HG03196 (cell line): ENCODE measurements around the gene ANKRD27.
"Not testable (repeated sequence)": the region's sequence is repeated elsewhere in the genome, so short reads cannot be mapped to it uniquely, and the experiment has no call there.

Source experiments
- ATAC-seq: cut with Tn5 transposase; IDR thresholded peaks from one replicate; pipeline ENCODE4 v1.9.1; 2021; ENCODE audit not compliant: unreplicated experiment

The ANKRD27 gene

DNA sequence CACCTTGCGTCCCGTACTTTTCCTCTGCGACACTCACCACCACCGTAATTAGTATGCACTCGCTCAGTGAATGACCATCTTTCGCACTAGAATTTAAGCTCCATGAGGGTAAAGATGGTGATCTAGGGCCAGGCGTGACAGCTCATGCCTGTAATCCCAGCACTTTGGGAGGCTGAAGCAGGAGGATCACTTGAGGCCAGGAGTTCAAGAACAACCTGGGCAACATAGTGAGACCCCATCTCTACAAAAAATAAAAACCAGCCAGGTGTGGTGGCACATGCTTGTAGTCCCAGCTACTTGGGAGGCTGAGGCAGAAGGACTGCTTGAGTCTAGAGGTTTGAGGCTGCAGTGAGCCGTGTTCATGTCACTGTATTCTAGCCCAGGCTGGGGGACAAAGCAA, 18.6 kb downstream of the ANKRD27 start:
- ATAC-seq, result not testable (repeated sequence)

DNA sequence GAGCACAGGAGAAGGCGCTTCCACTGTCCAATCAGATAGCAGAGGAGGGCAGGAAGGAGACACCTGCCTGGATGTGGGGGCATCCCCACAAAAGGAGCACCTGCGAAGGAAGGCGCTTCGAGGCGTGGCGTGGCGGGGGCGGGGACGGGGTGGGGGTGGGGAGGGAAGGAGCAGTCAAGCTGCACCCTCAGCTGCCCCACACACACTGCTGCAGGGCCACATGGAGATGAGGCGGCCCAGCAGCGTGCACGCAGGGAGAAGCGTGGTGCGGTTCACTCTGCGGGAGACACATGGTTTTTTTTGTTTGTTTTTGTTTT, 21.4 kb downstream of the ANKRD27 start:
- ATAC-seq, result no peak

DNA sequence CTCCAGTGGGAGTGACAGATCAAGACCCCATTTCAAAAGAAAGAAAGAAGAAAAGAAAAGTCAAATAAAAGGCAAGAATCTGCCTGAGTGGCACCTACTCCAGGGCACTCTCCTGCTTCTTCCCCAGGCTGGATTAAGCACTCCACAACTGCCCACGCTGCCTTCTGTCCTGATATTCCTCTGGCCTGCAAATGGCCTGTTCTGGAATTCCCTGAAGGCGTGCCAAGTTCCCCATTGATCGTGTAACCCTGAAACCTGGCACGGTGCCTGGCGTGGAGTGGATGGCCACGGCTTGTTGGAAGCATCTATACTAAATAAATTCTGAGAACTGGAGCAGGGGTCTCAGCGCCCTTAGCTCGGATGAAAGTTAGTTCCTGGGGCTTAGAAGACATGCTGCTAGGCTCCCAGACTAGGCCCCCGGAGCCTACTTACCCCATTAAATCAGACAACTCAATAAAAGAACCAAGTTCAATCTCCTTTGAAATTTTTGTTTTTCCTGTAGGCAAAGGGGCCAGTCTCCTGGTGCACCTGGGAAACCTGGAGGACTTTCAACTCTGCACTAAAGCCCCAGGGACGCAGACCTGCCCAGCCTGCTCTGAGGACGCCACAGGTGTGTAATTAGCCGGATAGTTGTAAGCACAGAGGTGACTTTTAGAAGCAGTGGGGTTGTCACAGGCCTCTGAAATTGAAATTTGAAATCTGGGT, 21.9 kb downstream of the ANKRD27 start:
- no peak for ATAC-seq

DNA sequence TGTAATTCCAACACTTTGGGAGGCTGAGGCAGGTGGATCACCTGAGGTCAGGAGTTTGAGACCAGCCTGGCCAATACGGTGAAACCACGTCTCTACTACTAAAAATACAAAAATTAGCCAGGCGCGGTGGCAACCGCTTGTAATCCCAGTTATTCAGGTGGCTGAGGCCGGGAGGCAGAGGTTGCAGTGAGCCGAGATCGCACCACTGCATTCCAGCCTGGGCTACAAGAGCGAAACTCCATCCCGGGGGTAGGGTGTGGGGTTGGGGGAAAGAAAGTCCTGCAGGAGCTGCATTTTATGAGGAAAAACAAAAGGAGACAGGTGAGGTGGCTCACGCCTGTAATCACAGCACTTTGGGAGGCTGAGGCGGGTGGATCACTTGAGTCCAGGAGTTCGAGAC, 22.6 kb downstream of the ANKRD27 start:
- not testable (repeated sequence) for ATAC-seq

DNA sequence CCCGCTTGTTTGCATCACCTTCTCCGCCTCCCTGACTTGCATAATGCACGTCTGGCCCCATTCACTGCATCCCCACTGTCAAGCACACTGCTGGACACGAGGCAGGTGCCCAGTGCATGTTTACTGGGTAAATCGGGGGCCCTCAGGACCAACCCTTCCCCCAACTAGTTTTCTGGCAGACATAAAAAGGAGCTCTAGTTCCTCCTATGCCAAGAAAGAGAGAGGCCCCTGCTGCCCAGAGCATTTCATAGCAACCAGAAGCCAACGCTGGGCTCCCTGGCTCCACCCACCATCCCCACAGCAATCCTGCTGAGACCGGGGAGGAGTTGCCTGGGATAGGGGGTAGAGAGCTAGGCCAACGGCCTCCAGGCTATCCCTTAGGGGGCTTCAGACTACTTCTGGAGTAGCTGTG, 23.2 kb downstream of the ANKRD27 start:
- ATAC-seq, result no peak

DNA sequence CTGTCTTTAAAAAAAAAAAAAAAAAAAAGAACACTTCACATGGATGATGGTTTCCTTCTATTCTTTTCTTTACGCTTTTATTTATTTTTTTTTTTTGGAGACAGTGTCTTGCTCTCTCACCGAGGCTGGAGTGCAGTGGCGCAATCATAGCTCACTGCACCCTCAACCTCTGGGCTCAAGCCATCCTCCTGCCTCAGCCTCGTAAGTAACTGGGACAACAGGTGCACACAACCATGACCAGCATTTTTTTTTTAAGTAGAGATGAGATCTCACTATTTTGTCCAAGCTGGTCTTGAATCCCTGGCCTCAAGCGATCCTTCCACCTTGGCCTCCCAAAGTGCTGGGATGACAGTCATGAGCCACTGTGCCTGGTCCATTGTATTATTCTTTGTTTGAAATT, 24.3 kb downstream of the ANKRD27 start:
- no peak for ATAC-seq

DNA sequence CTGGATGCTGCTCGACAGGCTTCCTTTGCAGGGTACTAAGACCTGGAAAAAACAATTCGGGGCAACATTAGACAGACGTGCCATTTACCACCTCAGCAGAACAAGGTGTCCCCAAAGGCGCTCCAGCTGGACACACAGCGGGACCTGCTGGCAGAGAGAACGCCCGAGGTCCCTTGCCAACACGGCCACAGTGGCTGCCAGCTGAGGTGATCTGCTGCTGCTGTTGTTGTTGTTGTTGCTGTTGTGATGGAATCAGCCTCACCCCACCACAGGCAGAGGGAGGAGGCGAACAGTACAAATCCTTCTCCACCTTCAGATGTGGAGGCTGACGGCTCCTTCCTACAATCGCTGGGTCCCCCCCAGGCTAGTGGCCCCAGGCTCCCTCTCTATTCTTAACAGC, 25.2 kb downstream of the ANKRD27 start:
- ATAC-seq, result no peak

DNA sequence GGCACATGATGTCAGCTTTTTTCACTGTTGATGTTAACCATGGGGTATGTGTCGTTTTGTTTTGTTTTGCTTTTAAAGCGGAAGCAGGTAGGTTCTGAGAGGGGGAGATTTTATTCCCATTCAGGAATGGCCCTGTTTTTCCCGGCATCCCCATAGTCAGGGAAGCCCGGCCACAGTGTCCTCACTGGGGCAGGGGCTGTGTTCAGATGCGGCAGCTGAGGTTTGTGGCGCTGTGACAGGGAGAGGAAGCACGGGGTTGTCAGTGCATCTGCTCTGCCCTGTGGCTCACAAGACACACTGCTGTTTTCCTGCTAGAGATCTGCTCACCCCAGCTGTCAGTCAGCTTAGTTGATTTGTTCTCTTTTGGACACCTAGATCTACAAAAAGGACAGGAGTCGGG, 27.6 kb downstream of the ANKRD27 start:
- ATAC-seq, result no peak

DNA sequence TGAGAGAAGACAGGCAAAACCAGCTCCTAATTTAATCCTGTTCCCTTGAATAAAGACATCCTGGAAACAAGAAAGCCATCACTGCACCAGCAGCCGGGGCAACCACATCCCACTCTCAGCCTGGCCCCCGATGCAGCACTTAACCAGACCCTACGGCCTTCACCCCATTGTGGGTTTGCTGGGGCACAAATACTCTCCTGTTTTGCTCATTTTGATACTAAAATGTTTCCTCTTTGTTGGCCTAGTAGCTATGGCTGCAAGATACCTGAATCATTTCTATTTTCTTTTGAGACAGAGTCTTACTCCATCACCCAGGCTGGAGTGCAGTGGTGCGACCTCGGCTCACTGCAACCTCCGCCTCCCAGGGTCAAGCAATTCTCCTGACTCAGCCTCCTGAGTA, 28.4 kb downstream of the ANKRD27 start:
- ATAC-seq, result no peak

DNA sequence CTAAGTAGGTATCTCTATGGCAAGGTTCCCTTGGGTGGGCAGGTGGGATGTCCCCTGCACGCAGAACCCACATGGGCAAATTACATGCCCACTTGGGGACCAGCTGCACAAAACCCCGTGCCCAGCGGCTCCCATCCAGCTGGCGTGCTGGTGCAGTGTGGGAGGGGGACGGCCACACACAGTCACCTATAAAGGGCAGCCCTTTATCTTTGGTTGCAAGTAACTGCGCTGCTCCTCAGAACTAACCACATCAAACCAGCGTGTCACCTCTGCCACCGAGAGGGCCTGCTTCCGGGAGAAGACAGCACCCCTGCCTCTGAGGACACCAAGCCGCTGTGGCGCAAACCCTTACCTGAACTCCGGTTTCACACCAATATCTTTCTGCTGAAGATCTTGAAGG, 32.2 kb downstream of the ANKRD27 start:
- no peak for ATAC-seq

DNA sequence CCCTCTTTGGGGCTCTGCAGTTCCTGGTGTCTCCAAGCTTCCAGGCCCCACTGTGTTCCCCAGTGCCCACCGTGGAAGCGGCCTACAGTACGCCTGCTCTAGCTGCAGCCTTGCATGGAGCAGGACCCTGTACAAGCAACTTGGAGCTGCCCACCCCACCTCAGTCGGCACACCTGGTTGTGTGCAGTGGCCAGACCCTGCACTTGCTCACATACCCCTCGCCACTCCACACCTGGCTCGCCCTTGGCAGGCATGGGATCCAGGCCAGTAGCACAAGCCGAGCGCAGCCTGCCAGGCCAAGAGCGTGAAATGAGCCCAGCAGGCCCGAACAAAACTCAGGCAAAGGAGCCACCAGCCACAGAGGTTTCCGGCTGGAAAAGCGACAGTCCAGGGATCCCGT, 36.4 kb downstream of the ANKRD27 start:
- no peak for ATAC-seq

DNA sequence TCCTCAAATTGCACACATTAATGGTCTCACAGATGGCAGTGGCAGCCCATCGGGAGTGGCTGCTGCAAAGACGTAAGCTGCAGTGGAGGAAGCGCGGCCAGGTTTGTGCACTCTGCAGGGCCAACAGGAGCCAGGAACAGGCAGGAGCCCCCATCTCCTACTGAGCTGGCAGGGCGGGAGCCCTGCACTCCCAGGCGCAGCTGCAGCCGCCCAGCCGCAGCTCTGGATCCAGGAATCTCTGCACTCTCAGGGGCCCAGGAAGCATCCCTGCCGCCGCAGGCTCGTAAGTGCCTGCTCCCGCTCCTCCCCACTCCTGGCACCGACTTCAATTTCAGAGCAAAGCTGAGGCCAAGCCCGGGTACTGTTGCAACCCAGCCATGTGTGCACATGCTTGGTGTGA, 37.5 kb downstream of the ANKRD27 start:
- no peak for ATAC-seq

DNA sequence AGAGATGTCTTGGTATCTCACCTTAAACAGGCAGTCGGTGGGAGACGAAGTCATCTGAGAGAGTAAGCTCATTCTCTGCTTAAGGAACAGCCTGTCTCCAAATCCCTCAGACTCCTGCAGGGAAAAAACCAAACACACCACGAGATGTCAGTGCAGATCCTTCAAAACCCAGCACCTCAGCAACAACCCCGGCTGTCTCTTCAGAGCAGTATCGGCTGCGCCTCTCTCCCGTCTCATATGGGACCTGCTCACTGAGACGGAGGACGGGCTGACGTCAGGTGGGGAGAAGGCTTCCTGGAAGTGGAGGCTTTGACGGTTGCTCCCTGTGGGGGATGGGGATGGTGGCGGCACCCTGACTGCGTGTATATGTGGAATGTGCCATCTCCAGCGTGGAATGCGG, 43.6 kb downstream of the ANKRD27 start:
- ATAC-seq, result no peak

DNA sequence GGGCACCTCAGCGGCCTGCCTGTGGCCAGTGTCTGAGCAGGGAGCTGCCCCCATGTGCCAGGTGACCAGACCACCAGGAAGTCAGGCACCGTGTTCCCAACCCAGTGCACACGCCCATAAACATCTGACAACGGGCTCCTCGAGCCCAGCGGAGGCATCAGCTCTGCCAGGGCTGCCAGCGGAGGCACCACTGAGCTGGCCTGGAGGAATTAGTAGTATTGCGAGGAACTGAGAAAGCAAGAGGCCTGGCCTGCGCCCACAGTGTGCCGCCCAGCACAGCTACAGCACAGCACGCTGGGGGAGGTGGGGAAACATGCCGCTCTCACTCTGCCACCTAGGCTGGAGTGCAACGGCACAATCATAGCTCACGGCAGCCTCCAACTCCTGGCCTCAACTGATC, 44.6 kb downstream of the ANKRD27 start:
- ATAC-seq, result no peak

DNA sequence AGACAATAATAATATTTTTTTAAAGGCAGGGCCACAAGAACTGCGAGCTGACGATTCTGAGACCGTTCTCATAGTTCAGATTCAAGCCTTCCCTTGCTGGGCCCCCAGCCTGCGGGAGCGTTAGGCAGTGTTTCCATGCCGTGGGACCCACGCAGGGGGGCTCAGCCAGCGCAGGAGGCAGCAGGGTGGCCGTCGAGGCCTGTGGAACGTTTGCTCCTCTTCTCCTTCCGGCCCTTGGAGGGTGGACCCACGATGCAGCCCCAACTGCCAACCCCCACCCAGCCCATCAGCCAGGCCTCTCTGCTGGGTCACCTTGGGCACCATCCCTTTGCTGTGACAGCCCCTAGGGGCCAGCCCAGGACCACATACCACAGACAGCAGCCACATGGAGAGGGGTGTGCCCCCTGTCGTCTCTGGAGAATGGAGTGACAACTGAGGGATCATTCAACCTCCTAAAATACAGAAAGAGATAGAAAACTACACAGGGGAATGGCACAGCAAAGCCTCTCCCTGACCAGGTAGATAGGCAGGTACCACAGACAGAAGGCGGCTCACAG, 47.2 kb downstream of the ANKRD27 start:
- ATAC-seq, result no peak

DNA sequence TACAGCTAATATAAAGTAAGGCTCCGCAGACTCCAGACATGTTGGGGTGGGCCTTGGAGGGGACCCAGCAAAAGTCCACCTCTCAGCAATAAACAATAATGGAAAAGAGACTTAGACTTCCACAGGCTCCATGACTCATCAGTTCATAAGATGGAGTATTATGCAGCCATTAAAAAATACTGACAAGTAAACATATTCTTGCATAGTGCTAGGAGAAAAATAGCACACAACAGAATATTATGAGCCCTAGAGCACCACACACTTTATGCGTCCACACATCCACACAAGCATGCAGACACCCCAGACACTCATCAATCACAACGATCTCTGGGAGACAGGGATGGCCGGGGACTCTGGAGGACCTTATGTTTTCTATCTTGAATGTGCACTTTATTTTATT, 48.0 kb downstream of the ANKRD27 start:
- no peak for ATAC-seq

DNA sequence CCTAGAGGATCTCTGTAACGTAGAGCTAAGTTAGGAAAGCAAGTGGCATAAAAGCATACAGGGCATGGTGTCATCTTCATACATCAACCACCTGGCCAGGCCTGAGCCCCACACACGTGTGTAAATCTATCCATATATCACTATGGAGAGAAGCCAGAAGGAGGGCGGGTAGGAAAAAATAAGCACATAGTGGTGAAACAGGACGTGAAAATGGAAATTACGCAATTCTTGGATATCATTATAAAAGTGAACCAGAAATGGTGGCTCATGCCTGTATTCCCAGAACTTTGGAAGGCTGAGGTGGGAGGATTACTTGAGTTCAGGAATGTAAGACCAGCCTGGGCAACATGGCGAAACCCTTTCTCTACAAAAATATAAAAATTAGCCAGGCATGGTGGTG, 50.6 kb downstream of the ANKRD27 start:
- ATAC-seq, result no peak

DNA sequence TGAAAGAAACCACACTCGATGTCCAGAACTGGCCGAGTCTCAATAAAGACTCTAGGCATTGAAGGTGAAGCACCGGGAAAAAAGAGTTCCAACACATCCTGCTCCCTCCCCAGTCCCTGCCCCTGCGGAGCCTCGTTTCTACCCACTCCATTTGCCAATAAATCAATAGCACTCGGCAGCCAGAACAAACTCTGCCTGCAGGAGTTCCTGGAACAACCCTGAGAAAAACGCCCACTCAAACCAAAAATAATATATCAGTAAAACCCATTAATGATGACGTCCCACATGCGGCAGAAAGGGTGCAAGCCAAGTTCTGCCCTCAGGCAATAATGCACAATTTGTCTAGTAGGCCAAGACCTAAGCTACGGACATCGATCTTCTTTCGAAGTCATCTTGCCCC, 53.0 kb downstream of the ANKRD27 start:
- ATAC-seq, result no peak

DNA sequence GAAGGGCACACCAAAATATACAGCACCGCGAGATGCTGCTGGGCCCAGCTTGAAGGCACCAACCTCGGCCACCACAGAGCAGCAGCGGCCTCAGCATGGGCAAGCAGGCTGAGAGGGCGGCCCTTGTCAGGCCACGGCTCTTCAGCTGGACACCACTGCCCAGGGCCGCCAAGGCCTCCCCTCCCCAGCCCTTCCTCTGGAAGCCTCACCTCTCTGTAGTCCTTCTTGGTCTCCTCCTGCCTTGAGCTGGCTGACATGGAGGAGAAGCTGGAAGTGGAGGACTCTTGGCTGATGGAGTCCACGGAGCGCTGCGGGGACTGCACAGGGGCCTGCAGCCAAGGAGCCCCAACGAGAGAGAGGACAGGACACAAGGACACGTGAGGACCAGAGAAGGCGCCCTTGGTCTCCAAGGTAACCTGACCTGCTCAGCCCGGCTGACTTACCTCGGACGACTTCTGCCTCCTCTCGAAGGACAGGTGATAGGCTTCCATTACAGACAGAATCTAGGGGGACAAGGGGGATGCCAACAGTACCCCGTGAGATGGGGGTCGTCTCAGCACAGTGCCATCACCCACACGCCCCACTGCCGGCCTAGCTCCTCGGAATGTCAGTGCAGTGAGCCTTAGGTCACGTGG, 55.8 kb downstream of the ANKRD27 start:
- no peak for ATAC-seq

DNA sequence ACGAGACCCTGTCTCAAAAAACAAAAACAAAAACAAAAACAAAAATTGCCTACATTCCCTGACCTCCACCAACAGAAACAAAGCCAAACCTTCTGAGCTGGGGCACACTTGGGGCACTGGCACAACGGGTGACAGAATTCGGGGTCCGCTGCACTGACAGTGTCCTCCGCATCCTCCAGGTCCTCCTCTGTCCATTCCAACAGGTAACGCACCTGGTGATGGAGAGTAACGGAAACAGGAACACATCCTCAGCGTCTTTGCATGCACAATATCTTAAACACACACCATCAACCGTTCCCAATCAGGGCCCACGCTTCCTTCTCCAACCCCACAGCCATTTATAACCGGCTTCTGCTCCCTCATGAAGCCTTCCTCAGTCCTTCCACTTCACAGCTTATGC, 59.4 kb downstream of the ANKRD27 start:
- no peak for ATAC-seq

DNA sequence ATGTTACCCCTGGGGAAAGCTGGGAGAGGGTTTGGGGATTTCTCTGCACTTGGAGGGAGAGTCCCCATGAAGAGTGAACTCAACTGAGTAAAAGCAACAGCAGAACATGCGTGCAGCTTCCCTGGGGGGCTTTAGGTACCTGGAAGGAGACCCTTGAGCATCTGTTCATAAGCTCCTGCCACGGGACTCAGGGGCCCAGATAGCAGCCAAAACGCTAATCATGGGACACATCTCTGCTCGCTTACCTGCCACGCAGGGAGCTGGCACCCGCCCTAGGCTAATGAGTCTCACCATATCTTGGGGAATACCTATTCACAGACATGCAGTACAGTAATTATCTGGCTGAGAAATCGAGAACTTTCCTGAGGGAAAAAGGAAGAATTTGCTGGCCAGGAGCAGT, 60.1 kb downstream of the ANKRD27 start:
- no peak for ATAC-seq

DNA sequence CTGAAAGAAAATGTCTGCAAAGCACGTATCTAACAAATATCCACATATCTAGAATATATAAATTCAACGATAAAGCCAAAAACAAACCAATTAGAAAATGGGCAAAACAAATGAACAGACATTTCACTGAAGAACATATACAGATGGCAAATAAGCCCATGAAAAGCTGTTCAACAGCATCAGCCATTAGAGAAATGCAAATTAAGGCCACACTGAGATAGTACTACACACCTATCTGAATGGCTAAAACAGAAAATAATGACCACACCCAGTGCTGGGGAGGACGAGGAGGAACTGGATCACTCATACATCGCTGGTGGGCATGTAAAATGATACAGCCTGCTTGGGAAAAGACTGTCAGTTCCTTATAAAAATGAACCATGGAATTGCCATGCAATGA, 62.0 kb downstream of the ANKRD27 start:
- no peak for ATAC-seq

DNA sequence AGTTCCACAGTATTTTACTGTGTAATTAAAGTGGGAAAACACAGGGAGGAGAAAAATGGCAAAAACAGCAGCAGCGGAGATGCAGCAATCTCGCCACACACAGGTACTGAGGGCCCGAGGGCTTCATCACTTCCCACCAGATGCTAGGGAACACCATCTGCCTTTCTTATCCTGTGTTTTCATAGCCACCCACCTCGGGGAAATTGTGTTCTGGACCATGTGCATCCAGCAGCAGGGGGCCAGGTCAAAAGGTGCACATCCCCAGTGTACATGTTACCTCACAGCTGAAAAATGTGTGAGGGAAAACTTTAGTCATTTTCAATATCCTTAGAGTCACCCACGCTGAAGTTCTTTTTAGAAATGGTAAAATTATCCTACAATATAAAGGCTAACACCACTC, 63.8 kb downstream of the ANKRD27 start:
- ATAC-seq, result no peak
